GM18951 (cell line): ENCODE results near the gene VAV3.

Source experiments
- POLR2A ChIP-seq: IDR thresholded peaks from 4 replicates; pipeline ENCODE4 v1.6.1; 2011; ENCODE audit warnings: mild to moderate bottlenecking; ENCODE audit not compliant: insufficient read length, insufficient read depth; ENCODE audit errors: extremely low read depth
- in situ Hi-C: fragments of 300-500 bp; cut with MboI; formaldehyde crosslinking; loops from one replicate; pipeline ENCODE4 v1.12.0; 2022; ENCODE audit warnings: low sequenced_read_pairs, mixed read lengths, inconsistent platforms; ENCODE audit not compliant: unreplicated experiment

Gene VAV3

DNA sequence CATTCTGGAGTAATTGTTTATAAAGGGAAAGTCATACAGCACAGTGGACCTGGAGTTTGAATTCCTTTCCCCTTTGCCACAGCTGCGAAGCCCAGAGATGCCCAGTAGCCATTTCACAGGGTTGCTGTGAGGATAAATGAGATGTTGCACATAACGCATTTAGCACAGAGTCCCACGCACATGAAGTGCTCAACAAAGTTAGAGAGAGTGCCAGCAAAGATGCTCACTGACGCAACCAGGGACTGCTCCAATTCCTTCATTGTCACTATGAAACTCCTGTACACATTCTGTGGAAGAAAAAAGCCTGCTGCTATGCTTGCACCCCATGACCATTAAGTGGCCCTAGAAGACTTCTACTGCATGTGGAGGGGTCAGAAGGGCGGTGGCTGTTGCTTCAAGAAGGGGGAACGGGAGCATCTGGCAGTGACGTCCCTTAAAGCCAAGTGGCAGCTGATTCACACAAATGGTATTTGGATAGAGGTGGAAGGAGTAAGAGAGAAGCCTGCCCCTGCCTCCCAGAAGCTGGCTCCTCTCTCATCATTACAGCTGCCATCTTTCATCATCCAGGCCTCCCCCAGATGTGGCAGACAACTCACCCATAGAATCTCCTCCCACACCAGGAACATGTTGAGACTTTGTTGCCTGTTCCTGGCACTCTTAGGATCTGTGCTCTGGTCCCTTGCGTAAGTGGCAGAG is 26.5 kb upstream of the VAV3 start:
- TF ChIP-seq POLR2A, result no peak
- in situ Hi-C loops, result no loop called here

DNA sequence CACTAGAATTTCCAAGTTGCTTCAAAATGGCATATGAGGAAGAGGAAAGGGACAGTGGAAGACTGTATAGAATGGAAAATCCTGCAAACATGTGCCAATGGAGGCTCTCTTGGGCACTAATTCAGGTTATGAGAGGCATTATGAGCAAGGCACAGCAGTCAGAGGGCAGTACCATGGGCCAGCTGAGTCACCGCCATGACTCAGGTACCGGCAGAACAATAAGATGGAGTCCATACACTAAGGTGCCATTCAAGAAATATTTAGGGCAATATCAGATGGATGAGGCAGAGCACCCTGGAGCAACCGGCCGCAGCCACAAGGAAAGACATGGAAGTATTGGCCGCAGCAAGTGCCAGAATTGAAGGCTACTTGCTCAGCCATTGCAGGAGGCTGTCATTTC is 25.6 kb upstream of the VAV3 start:
- TF ChIP-seq POLR2A, result no peak
- in situ Hi-C loops, result no loop called here

DNA sequence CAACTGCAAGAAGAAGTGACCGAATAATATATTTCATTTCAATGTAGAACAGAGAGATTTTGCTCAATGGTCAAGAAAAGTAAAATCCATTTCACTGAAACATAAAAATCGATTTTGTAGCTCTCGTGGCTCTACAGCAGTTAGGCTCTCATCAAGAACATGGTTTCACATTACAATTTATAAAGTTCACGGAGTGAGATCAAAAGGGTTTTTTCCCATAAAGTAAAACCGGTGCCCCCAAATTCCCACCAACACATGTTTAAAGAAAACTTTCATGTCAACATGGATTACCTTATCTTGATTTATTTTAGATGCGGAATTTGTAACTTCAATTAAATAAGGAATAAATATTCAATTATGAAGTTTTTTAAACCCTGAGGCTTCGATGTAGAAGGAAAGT is 16.3 kb upstream of the VAV3 start:
- TF ChIP-seq POLR2A, result no peak

DNA sequence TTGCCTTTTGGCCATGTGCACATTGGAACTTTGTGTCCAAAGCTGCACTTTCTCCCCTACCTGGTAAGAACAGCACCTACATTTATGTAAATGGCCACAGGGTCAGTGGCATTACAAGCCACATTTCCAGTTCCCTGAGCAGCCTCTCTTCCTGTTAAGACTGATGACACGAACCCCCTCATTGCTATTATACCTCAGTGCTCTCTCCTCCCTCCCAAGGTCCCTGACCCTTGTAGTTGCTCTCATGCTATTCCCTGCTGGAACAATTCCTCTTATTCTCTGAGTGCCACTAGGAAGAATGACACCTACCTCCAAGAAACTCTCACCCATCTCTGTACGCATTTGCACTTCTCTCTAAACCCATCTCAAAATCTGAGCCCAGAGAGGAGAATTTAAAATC is 14.9 kb upstream of the VAV3 start:
- no peak for TF ChIP-seq POLR2A
- in situ Hi-C loops, result no loop called here

More for the DNA sequence above, 16.3 kb upstream of the VAV3 start:
- in situ Hi-C loops, result no loop called here

DNA sequence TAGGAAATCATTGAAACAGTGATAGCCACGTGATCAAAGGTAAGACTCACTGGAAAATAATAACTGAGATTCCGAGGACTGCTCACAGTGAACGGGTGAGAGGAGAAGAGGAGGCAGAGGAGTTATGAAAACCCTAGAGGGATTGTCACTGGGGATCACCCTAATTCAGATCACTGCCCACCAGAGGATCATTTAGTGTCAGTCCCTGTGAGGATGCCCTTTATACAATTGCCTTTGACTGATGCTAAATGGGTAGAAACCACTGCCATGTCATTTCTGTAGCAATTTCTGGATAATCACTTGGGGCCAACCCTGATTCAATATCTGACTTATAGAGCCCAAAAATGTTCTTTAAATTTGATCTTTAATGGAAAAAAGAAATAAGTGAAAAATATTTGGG is 14.1 kb upstream of the VAV3 start:
- in situ Hi-C loops, result no loop called here
- TF ChIP-seq POLR2A, result no peak

DNA sequence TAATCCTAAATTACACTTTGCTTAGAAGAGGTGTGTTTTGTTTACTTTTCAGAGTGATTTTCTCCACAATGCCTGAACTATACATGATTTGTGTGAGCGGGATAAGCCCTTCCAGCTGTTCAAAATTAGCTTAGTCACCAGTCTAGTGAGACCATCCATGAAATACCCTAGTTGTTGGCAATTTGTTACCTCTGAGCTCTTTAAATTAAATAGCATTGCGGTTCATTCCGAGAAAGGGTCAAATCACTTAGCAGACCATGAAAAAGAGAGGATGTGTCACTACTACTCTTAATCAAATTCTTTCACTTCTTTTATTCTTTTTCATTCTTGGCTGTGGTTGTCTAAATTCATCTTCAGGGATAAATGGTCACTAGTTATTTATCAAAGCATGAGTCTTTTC is 11.9 kb upstream of the VAV3 start:
- in situ Hi-C loops, result no loop called here
- TF ChIP-seq POLR2A, result no peak

DNA sequence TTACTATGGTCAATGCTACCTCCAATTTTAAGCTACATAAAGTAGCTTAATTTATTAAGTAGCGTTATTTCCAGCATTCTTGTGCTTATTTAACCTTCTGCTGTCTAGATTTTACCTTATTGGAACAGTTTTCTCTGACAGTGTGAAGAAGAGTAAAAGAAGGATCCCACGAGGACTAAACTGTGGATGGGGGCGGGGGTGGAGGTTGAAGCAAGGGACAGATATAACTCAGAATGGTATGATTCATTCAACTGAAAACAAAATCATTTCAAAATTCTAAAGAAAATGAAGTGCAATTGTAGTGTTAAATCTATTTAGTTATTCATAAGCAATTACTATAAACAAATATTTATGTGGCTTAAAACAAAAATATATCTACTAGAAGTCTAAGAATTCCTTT is 11.5 kb upstream of the VAV3 start:
- in situ Hi-C loops, result no loop called here

DNA sequence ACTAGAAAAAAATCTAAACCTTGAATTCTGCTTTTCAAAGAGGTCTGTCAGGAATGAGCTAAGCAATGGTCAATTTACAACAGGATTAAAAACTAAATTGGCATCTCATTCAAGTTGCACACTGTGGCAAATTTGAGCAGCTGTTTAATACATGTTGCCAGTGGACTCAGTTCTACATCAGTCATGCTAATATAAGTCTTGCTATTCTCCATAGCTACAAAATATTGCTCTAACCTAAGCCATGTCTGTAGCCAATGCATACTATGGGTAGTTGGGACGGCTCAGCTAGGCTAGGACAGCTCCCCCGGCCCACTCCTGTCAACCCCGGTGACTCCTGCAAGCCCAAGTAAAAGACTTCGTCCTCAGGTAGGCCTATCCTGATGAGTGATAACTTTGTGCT is 10.9 kb upstream of the VAV3 start:
- in situ Hi-C loops, result no loop called here
- TF ChIP-seq POLR2A, result no peak

More for the DNA sequence above, 11.5 kb upstream of the VAV3 start:
- TF ChIP-seq POLR2A, result no peak

DNA sequence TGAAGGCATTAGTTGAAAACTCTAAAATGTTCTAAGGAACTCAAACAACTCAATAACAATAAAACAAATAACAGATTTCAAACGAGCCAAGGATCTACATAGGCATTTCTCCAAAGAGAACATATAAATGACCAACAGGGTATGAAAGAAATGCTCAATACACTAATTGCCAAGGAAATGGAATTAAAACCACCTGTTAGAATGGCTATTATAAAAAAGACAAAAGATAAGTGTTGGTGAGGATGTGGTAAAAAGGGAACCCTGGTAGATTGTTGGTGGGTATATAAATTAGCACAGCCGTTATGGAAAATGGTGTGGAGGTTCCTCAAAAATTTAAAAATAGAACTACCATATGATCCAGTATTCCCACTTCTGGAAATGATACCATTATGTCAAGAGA is 9.1 kb upstream of the VAV3 start:
- in situ Hi-C loops, result no loop called here
- no peak for TF ChIP-seq POLR2A

DNA sequence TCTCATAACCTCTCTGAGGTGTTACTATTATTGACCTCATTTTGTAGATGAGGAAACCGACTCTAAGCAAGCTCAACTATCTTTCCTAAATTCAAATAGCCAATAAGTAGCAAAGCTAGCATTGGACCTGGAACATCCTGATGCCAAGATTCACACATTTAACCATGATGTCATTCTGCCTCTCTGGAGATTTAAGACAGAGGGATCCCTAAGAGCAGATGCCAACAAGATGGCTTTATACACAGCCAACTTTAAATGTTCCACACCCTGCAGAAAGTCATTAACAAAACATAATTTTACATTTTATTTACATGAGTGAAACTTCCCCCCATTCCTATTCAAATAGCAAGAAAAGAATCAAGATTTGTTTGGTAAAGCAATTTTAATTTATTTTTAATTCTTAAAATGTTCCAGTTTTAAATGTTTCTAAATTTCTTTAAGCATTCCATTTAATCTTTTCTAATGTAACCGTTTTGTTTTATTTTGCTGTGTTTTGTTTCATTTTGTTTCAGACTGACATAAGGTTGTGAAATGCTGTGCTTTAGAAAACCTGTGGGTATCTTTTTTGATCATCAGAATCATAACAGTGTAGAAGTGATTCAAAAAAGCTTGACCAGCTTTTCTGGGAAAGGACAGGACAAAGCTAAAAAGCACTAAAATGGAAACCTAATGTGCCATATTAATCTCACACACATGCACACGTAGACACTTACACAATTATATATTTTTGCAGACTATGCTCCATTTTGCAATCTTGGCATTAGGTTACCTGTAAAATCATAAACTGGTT is 7.6 kb upstream of the VAV3 start:
- in situ Hi-C loops, result no loop called here
- no peak for TF ChIP-seq POLR2A

DNA sequence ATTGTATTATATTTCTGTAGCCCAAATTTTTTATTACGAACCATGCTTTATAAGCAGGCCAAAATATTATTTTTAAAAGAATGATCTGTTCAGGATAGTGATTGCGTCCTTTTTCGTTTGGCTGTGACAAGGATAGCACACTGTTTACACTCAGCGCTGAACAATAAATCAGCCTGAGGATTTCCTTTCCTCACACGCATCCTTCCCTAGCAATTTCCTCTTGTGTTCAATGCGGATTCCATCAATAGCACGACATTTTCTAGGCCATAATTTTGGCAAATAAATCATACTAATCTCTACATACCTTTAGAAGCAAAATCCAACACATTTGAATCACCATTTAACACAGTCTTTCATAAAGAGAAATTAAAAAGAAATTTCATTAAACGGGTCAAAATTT is 1.6 kb upstream of the VAV3 start:
- no peak for TF ChIP-seq POLR2A
- in situ Hi-C loops, result no loop called here

DNA sequence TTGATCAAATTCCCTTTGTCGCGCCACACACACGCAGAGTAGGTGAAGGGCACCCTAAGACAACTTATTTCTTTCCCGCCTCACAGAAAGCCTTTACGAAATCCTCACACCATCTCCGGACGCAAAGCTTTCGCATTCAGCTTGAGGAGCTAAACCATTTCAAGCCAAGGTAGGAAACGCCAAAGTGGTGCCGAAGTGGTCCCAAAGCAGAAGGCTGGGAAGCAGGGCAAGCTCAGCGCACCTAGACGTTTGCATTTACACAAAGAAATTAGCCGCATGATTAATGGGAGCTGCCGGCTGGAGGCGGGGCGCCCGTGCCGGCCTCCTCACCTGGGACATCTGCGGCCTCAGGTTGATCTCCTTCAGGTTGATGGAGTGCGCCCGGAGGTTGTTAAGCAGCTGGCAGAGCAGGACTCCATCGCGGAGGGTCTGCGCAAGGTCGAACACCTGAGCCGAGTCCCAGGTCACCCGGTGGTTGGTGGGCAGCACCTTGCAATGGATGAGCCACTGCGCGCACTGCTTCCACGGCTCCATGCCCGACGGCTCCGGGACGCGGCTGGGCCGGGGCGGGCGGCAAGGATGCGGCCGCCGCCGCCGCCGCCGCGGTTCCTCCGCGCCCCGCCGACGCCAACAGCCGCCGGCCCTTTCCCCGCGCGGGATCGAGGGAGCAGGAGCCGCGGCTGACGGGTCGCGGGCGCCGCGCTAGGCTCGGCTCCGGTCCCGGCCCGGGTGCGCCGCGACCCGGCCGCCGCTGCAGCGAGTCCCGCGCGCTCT is 457 bp downstream of the VAV3 start:
- no peak for TF ChIP-seq POLR2A
- in situ Hi-C loops, result no loop called here

DNA sequence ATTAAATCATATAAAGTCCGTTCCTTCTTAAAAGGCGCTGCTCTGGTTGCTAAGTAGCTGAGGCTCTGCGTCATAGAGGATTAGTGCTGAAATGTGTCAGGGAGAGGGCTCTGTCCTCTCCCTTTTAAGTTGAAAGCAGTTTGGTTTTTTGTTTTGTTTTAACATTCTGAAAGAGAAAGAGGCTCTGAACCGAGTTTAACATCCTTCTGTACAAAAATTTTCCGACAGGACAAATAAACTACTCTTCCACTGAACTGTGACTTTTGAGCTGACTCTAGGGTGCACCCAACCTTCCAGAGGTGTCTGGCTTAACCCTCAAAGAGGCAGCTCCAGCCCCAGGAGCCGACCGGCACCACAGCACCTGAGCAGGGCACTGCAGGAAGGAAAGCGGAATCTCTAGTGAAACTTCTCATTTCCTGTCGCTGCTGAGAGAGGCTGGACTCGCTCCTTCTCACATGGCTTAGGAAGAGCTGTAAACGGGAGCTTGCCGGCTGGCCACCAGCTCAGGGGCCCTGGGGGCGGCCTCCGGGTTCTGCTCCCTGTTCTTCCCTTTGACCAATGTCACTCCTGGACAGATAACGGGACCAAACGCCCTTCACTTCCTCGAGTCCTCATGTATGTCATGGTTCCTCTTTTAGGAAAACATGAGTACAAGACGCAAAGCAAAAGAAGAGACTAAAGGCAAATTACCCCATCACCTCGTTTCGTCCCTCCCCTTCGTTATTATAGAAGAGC is 1.2 kb downstream of the VAV3 start:
- in situ Hi-C loops, result no loop called here
- no peak for TF ChIP-seq POLR2A

DNA sequence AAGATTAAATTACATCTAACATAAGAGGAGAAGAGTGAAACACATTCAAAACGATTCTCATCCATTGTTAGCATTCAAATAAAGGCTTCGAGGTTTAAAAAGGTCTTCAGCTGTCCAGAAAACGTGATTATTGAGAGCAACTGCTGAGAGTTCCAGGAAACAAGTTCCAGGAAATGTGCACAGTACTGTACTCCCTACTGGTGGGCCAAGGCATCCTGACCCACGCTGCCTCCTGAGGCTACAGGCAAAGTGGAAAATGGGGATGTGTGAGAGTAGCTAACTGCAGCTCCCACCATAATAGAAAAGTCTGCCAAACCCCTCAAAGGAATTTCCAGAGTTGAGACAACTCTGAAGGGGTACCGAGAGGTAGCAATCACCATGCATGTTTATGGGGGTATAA is 2.0 kb downstream of the VAV3 start:
- in situ Hi-C loops, result no loop called here

More for the DNA sequence above, 2.0 kb downstream of the VAV3 start:
- TF ChIP-seq POLR2A, result no peak
